GM12878 (cell line): ENCODE results near the gene ZBTB6. TPM values are rescaled to one million over a fixed set of nuclear protein-coding genes. Genes with fewer than 3 reads are reported as not detected.
A peak's percentile ranks its signal among the peaks of the same experiment; 100 is the strongest.

Source experiments
- ATAC-seq: fragments of 200-7000 bp; cut with Tn5 transposase; 3 replicates; pipeline ENCODE4 v1.9.1; 2020; ENCODE audit warnings: mild to moderate bottlenecking, moderate library complexity
- BruUV-seq: library from RNA; stranded (reverse); fragments of 400-500 nt; replicated peaks from 2 replicates; lab custom pipeline; 2021; lab: Mats Ljungman, UMichigan
- CTCF ChIA-PET: fragments of 300-600 bp; sonication (Branson Sonifier 250); formaldehyde crosslinking; extraction: SDS; loops from one replicate; lab custom pipeline; 2021; ENCODE audit warnings: inconsistent platforms; lab: Yijun Ruan, JAX
- POLR2A ChIA-PET: fragments of 350-600 bp; formaldehyde crosslinking; extraction: SDS; loops from one replicate; lab custom pipeline; 2021; ENCODE audit warnings: inconsistent platforms; lab: Charles Lee
- RAD21 ChIA-PET: fragments of 300-600 bp; sonication (Branson Sonifier 250); formaldehyde crosslinking; loops from one replicate; lab custom pipeline; 2023; ENCODE audit warnings: antibody characterized with exemption; ENCODE audit not compliant: unreplicated experiment; lab: Charles Lee
- SMC1A ChIA-PET: fragments of 300-600 bp; sonication (Branson Sonifier 250); formaldehyde crosslinking; loops from one replicate; lab custom pipeline; 2023; ENCODE audit not compliant: unreplicated experiment, uncharacterized antibody; lab: Charles Lee
- DNase-seq: peaks from one replicate; pipeline ENCODE4 v3.0.0-alpha.2; 2011; ENCODE audit warnings: low read depth, low spot score
- FAIRE-seq: peaks from 3 replicates; lab custom pipeline; 2011; peaks lifted over from hg19 to GRCh38; lab: Jason Lieb, UNC
- H2AFZ ChIP-seq: 2 replicates; pipeline ENCODE4 v1.6.0; 2011; ENCODE audit warnings: low read depth, low read length, control low read depth; ENCODE audit not compliant: control insufficient read depth
- H3K27ac ChIP-seq: 2 replicates; pipeline ENCODE4 v1.5.1; 2011; ENCODE audit warnings: control low read depth; ENCODE audit not compliant: control insufficient read depth, insufficient read depth
- H3K27me3 ChIP-seq, 2 experiments: replicated peaks in 1 of 2; 2 replicates each; pipeline versions ENCODE4 v1.6.0 to v1.6.1; 2011; ENCODE audit warnings: low read length in 1 of 2; ENCODE audit not compliant: control insufficient read depth in 2 of 2, insufficient read depth in 2 of 2
- H3K36me3 ChIP-seq, 2 experiments: 2 replicates each; pipeline ENCODE4 v1.5.1; 2011; ENCODE audit warnings: low read length in 1 of 2; ENCODE audit not compliant: control insufficient read depth in 2 of 2, insufficient read depth in 2 of 2
- H3K4me1 ChIP-seq: 2 replicates; pipeline ENCODE4 v1.6.1; 2011; ENCODE audit warnings: mild to moderate bottlenecking, low read length, moderate library complexity, mixed read lengths; ENCODE audit not compliant: control insufficient read depth, insufficient read depth
- H3K4me2 ChIP-seq: 2 replicates; pipeline ENCODE4 v1.6.0; 2011; ENCODE audit warnings: control low read depth; ENCODE audit not compliant: control insufficient read depth, insufficient read depth
- H3K4me3 ChIP-seq: fragments of 200-600 bp; sonication (generic); 2 replicates; pipeline ENCODE4 v1.5.1; 2016
- H3K79me2 ChIP-seq: 2 replicates; pipeline ENCODE4 v1.6.0; 2011; ENCODE audit warnings: low read length; ENCODE audit not compliant: control insufficient read depth, insufficient read depth
- H3K9ac ChIP-seq: 2 replicates; pipeline ENCODE4 v1.8.0; 2011; ENCODE audit warnings: low read length, control low read depth, mixed read lengths; ENCODE audit not compliant: control insufficient read depth, insufficient read depth
- H3K9me3 ChIP-seq: replicated peaks from 3 replicates; pipeline ENCODE4 v1.5.1; 2011; ENCODE audit warnings: mild to moderate bottlenecking, low read length; ENCODE audit not compliant: control insufficient read depth, insufficient read depth
- H4K20me1 ChIP-seq: 2 replicates; pipeline ENCODE4 v1.6.0; 2011; ENCODE audit not compliant: control insufficient read depth, insufficient read depth
- CHD4 ChIP-seq: fragments of 200-600 bp; sonication (generic); IDR thresholded peaks from 2 replicates; pipeline ENCODE4 v1.6.1; 2016; ENCODE audit warnings: mild to moderate bottlenecking
- DPF2 ChIP-seq: fragments of 450-650 bp; IDR thresholded peaks from 2 replicates; pipeline ENCODE4 v1.6.1; 2017; ENCODE audit warnings: mild to moderate bottlenecking
- ETV6 ChIP-seq, 2 experiments: fragments of 450-650 bp in 1 of 2; IDR thresholded peaks in 1 of 2; conservative IDR thresholded peaks in 1 of 2; 2 replicates each; pipeline ENCODE4 v1.6.1; 2014; ENCODE audit warnings: antibody characterized with exemption in 1 of 2, borderline replicate concordance in 1 of 2, low read depth in 1 of 2, mild to moderate bottlenecking in 1 of 2, moderate library complexity in 1 of 2
- FOXM1 ChIP-seq: IDR thresholded peaks from 2 replicates; pipeline ENCODE4 v1.6.1; 2012; ENCODE audit warnings: low read depth, mild to moderate bottlenecking, inconsistent platforms, low read length, moderate library complexity
- KLF5 ChIP-seq: fragments of 450-650 bp; IDR thresholded peaks from 2 replicates; pipeline ENCODE4 v1.6.1; 2014; ENCODE audit warnings: mild to moderate bottlenecking; ENCODE audit not compliant: partially characterized antibody
- MTA2 ChIP-seq: fragments of 450-650 bp; IDR thresholded peaks from 2 replicates; pipeline ENCODE4 v1.6.1; 2016; ENCODE audit warnings: low read depth, mild to moderate bottlenecking, moderate library complexity
- MTA3 ChIP-seq: IDR thresholded peaks from 2 replicates; pipeline ENCODE4 v1.6.1; 2012; ENCODE audit warnings: low read length, inconsistent platforms, borderline replicate concordance
- NR2C1 ChIP-seq: fragments of 450-650 bp; IDR thresholded peaks from 2 replicates; pipeline ENCODE4 v1.6.1; 2017; ENCODE audit warnings: antibody characterized with exemption, mild to moderate bottlenecking, moderate library complexity
- RAD21 ChIP-seq: IDR thresholded peaks from 2 replicates; pipeline ENCODE4 v1.6.1; 2011; ENCODE audit warnings: mild to moderate bottlenecking, low read depth, low read length, moderate library complexity; ENCODE audit not compliant: insufficient read depth
- RBBP5 ChIP-seq: fragments of 200-600 bp; sonication (generic); conservative IDR thresholded peaks from 2 replicates; pipeline ENCODE4 v1.6.1; 2016
- RELA ChIP-seq: fragments of 450-650 bp; IDR thresholded peaks from 2 replicates; pipeline ENCODE4 v1.8.0; 2014; ENCODE audit warnings: borderline replicate concordance; ENCODE audit not compliant: partially characterized antibody
- RFX5 ChIP-seq: IDR thresholded peaks from 2 replicates; pipeline ENCODE4 v1.6.1; 2011; ENCODE audit warnings: low read depth, low read length, improper control_type of control experiment
- SIX5 ChIP-seq: IDR thresholded peaks from 2 replicates; pipeline ENCODE4 v1.6.1; 2011; ENCODE audit warnings: mild to moderate bottlenecking, low read depth, low read length, moderate library complexity; ENCODE audit not compliant: severe bottlenecking
- SMAD1 ChIP-seq: fragments of 450-650 bp; IDR thresholded peaks from 2 replicates; pipeline ENCODE4 v1.6.1; 2018; ENCODE audit warnings: mild to moderate bottlenecking, low read depth; ENCODE audit not compliant: partially characterized antibody
- TBL1XR1 ChIP-seq: IDR thresholded peaks from 2 replicates; pipeline ENCODE4 v1.6.1; 2012; ENCODE audit warnings: low read depth, low read length, improper control_type of control experiment
- ZBED1 ChIP-seq: IDR thresholded peaks from 2 replicates; pipeline ENCODE4 v1.6.1; 2016; ENCODE audit warnings: borderline replicate concordance
- WGBS: methylation state at CpG from one replicate; pipeline ENCODE4 v1.1.6; 2016; ENCODE audit warnings: low lambda C conversion rate; ENCODE audit not compliant: insufficient replicate concordance, insufficient coverage; ENCODE audit errors: missing lambda C conversion rate; 5-methylcytosine and 5-hydroxymethylcytosine counted together
- in situ Hi-C: fragments of 300-500 bp; cut with MboI; formaldehyde crosslinking; loops from 9 replicates; pipeline ENCODE4 v1.14.3; 2018; ENCODE audit warnings: mixed read lengths
- intact Hi-C: fragments of 100-400 bp; cut with micrococcal nuclease; formaldehyde crosslinking; loops from one replicate; pipeline ENCODE4 v1.14.2; 2022; ENCODE audit not compliant: unreplicated experiment
- polyA plus RNA-seq, 11 experiments: library from polyadenylated mRNA; depleted of rRNA in 4 of 11; unstranded in 6 of 11; stranded (reverse) in 5 of 11; fragments of >200 nt; fragmentation: Nextera tagmentation in 4 of 11; fragmentation: Illumina TruSeq in 1 of 11; extraction: Ambion mirVana in 4 of 11; extraction: Trizol in 1 of 11; gene quantifications; 1 replicate in 1 of 11; 2 replicates in 10 of 11; pipeline versions ENCODE4 v1.2.1 to v1.2.3, GENCODE V29; 2011 to 2016; ENCODE audit warnings: inconsistent platforms in 2 of 11, missing spikeins in 2 of 11, low read depth in 1 of 11
- total RNA-seq, 4 experiments: library from RNA; depleted of rRNA in 3 of 4; stranded (reverse); fragments of >200 nt in 3 of 4; fragmentation: Illumina TruSeq in 1 of 4; extraction: Trizol in 1 of 4; gene quantifications; 2 replicates each; pipeline versions ENCODE4 v1.2.1 to v1.2.3, GENCODE V29; 2013 to 2021
- TF ChIP-seq, protein P1 (sequence below): IDR thresholded peaks from 2 replicates; pipeline ENCODE4 v1.6.1; 2012; ENCODE audit warnings: low read length, inconsistent platforms

ZBTB6 gene
- total and polyA plus RNA-seq, 10 of the 15 experiments (the other 5 are each of a cell fraction or from before 2014, with no cell fraction given): 1.7 to 11.5 (median 7.0) TPM

DNA sequence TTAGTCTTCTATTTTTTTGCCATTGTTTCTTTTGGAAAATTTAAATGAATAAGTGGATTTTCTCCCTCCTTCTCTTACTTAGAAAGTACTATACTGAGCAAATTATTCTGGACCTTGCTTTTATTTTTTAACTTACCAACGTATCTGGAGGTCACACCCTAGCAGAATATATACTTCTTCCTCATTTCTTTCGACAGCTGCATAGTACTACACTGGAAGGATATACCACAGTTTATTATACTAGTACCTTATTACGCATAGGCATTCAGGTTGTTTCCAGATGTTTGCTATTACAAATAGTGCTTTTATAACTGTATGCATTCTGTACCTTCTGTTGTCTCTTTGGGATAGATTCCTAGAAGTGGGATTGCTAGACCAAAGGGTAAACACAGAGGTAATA, 24.6 kb downstream of the ZBTB6 start:
- TSS peak; percentile 34 for BruUV-seq
- SMC1A ChIA-PET: no interaction called here
- Histone ChIP-seq H3K9ac (no peak overlapping the region), H3K36me3 (peaks cover 2 to 27% of the 10 kb centered on the region in 2 experiments), H2AFZ (no peak overlapping the region), H3K27me3 (no peaks in the 10 kb centered on the region), H3K4me1 (no peaks in the 10 kb centered on the region), H3K4me2 (no peak overlapping the region), H3K4me3 (no peak overlapping the region), H4K20me1 (no peaks in the 10 kb centered on the region), H3K79me2 (no peaks in the 10 kb centered on the region), H3K9me3 (no peaks in the 10 kb centered on the region), H3K27ac (no peak overlapping the region)
- in situ Hi-C loops (no loop called here), intact Hi-C loops (no loop called here)
- 64% methylated on average over 3 of the region's 3 CpGs for WGBS
- no peak for ATAC-seq
- RAD21 ChIA-PET: no interaction called here
- POLR2A ChIA-PET: interaction anchor here (1.5 kb wide), 1 partner anchor 15 kb away, joined by 5 read pairs; no protein-coding TSS in a partner anchor
- TF ChIP-seq MTA3: no peak
- no peak for TF ChIP-seq DPF2
- no peak for TF ChIP-seq TBL1XR1
- no peak for TF ChIP-seq SMAD1
- TF ChIP-seq RFX5: no peak
- TF ChIP-seq, protein P1, sequence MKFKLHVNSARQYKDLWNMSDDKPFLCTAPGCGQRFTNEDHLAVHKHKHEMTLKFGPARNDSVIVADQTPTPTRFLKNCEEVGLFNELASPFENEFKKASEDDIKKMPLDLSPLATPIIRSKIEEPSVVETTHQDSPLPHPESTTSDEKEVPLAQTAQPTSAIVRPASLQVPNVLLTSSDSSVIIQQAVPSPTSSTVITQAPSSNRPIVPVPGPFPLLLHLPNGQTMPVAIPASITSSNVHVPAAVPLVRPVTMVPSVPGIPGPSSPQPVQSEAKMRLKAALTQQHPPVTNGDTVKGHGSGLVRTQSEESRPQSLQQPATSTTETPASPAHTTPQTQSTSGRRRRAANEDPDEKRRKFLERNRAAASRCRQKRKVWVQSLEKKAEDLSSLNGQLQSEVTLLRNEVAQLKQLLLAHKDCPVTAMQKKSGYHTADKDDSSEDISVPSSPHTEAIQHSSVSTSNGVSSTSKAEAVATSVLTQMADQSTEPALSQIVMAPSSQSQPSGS: no peak
- TF ChIP-seq ZBED1: no peak
- TF ChIP-seq SIX5: no peak
- no peak for TF ChIP-seq CHD4
- no peak for TF ChIP-seq KLF5
- TF ChIP-seq RELA: no peak
- no peak for TF ChIP-seq FOXM1
- no peak for TF ChIP-seq ETV6 (conservative IDR thresholded peaks at IDR 0.05 in 1 of 2, IDR thresholded peaks at IDR 0.05 in 1 of 2; ENCODE audit: borderline replicate concordance in 1 of 2, low read depth in 1 of 2)
- no peak for TF ChIP-seq NR2C1
- TF ChIP-seq MTA2: no peak
- TF ChIP-seq RBBP5: no peak
- no peak for TF ChIP-seq RAD21
- CTCF ChIA-PET: no interaction called here
- FAIRE-seq: no peak
- no peak for DNase-seq
